ENCODE results near the gene MSRB3. TPM values are rescaled to one million over a fixed set of nuclear protein-coding genes. Genes with fewer than 3 reads are reported as not detected.

MSRB3 gene
- total and polyA plus RNA-seq, 5 donors, result 59.7 to 210 (median 125) TPM

DNA sequence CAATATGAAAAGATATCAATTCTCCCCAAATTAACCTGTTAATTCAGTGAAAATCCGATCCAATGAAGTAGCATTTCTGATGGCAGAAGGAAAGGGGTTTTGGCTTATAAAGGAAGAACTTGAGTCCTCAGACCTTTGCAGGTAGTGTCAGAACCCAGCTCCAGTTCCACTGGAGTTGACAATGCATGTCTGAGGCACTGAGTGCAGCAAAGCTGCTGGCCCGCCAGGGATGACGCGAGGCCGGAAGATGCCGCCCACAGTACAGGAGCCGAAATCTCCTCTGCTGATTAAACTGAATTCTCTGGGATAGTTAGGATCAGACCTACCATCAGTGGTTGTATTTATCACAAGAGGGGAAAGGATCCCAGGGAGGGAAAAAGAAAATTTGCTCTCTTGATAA, 220.7 kb downstream of the MSRB3 start:
- 86% methylated on average over 7 of the region's 7 CpGs for WGBS
- Histone ChIP-seq H3K27ac (ENCODE audit: low read length) (no peak overlapping the region), H3K9me3 (ENCODE audit: control insufficient read depth, low read length) (no peaks in the 10 kb centered on the region), H3K27me3 (ENCODE audit: control insufficient read depth, insufficient read depth) (no peaks in the 10 kb centered on the region), H3K4me1 (ENCODE audit: control insufficient read depth, insufficient read depth, low read length) (peaks cover 3% of the 10 kb centered on the region), H3K4me3 (ENCODE audit: low read length) (no peak overlapping the region)
- no peak for ATAC-seq
- no peak for DNase-seq
- intact Hi-C loops (cut with DNase I), result no loop called here

DNA sequence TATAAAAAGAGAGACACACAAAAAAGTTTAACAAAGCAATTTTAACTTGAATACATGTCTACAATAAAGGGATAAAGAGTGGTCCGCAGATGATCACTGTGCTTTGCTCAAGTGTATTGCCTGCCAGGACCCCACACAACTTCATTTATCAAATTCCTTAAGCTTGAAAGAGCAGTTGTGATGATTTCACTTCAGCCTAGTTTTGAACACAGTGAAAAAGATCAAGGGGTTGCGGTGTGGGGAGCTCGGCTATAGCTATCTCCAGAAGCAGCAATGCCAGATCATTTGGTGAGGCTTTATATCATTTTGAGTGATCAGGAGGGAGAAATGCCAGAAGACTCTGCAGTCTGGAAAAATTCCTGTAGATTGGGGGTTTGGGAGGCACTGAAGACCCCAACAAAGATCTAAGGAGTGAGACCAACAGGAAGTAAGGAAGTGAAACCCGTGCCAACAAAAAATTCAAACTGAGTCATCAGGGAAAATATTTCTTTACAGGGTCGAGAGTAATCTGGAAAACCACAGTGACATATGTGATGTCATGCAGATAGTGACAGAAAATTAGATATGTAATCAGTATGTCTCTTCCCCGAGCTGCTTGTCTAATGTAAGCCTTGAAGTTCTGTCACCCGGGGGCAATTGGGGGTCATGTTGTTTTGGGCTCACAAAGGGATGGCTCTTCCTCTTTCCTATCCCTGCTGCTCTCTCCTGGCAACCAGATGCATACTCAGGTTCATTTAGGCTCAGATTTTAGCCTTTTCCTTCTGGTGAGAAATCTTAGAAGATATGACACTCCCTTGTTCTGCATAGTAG, 221.8 kb downstream of the MSRB3 start:
- intact Hi-C loops (cut with DNase I), result no loop called here
- ATAC-seq, result peak in 1 of 2 donors; percentile 37

DNA sequence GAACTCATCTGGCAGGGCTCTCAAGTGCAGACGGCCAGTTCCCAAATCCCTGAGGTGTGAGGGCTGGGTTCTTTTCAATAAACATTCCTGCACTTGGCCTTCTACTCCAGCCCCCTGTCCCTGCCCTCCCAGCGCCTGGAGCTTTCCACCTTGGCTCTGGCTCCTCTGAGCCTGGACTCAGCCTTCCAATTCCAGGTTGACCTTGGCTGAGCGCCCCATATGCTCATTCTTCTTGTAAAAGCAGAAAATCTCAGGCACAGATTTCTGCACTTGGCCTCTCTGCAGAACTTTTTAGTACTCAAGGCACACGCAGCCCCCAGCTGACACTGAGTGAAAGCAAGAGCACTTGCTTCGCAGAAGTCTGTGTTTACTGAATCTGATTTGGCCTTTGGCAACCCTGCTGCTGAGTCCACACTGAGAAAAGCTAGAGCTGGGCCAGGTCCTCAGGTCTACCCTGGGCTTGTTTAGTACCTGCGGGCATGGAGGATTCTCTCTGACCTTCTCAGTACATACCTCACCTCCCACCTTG, 222.7 kb downstream of the MSRB3 start:
- 35% methylated on average over 6 of the region's 6 CpGs for WGBS
- ATAC-seq, result peak; percentile 88 to 89
- intact Hi-C loops (cut with DNase I), result no loop called here
- Histone ChIP-seq H3K27ac (ENCODE audit: low read length) (no peak overlapping the region), H3K4me1 (ENCODE audit: control insufficient read depth, insufficient read depth, low read length) (peaks cover 4% of the 10 kb centered on the region), H3K27me3 (ENCODE audit: control insufficient read depth, insufficient read depth) (no peaks in the 10 kb centered on the region), H3K9me3 (ENCODE audit: control insufficient read depth, low read length) (no peaks in the 10 kb centered on the region), H3K4me3 (ENCODE audit: low read length) (no peak overlapping the region)
- peak; percentile 74 to 93 (median 90) for DNase-seq

More for the DNA sequence above, 221.8 kb downstream of the MSRB3 start:
- 27% methylated on average over 7 of the region's 7 CpGs for WGBS
- H3K4me3 ChIP-seq (ENCODE audit: low read length), result no peak overlapping the region
- no peak overlapping the region for H3K27ac ChIP-seq (ENCODE audit: low read length)
- H3K9me3 ChIP-seq (ENCODE audit: control insufficient read depth, low read length), result no peaks in the 10 kb centered on the region
- H3K27me3 ChIP-seq (ENCODE audit: control insufficient read depth, insufficient read depth), result no peaks in the 10 kb centered on the region
- no peak for DNase-seq
- H3K4me1 ChIP-seq (ENCODE audit: control insufficient read depth, insufficient read depth, low read length), result peaks cover 3% of the 10 kb centered on the region

DNA sequence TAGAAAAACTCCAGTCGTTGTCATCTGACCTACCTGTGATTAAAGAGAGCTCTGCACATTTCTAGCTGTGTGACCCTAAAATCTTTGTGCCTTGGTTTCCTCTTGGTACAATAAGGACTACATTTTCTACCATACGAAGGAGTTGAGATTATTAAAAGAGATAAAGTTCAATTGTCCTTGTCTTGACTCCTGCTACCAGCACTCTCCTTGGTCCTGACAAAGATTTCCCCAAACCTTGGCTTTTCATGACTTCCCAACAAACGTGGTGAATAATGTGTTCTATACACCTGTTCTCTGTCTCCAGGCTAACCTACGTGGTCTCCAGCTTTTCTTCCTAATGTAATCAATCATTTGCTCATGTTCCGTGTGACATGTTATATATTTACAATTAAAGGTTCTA, 223.5 kb downstream of the MSRB3 start:
- Histone ChIP-seq H3K9me3 (ENCODE audit: control insufficient read depth, low read length) (no peaks in the 10 kb centered on the region), H3K27me3 (ENCODE audit: control insufficient read depth, insufficient read depth) (no peaks in the 10 kb centered on the region), H3K27ac (ENCODE audit: low read length) (no peak overlapping the region), H3K4me3 (ENCODE audit: low read length) (no peak overlapping the region), H3K4me1 (ENCODE audit: control insufficient read depth, insufficient read depth, low read length) (peaks cover 7% of the 10 kb centered on the region)
- ATAC-seq (no peak), DNase-seq (no peak)
- intact Hi-C loops (cut with DNase I), result no loop called here
- 82% methylated on average over 5 of the region's 5 CpGs for WGBS

DNA sequence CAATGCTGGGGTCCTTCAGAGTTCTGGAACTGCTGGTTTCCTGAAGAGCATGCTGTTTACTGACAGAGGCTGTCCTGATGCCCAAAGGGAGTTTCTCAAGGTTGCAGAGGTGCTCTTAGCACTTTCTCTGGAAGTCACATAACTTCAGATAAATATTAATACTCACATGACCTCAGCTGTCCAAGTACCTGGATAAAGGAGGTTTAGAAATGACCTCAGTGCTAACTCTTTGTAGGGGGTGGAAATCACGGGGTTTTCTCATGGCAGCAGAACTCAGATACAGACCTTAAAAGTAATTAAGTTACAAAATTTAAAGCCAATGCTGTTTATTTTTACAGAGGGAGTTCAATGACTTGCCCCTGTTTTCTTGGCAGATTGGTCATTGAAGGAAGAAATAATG, 225.9 kb downstream of the MSRB3 start:
- intact Hi-C loops (cut with DNase I), result no loop called here
- Histone ChIP-seq H3K9me3 (ENCODE audit: control insufficient read depth, low read length) (no peaks in the 10 kb centered on the region), H3K27me3 (ENCODE audit: control insufficient read depth, insufficient read depth) (no peaks in the 10 kb centered on the region), H3K4me3 (ENCODE audit: low read length) (no peak overlapping the region), H3K4me1 (ENCODE audit: control insufficient read depth, insufficient read depth, low read length) (peaks cover 4% of the 10 kb centered on the region), H3K27ac (ENCODE audit: low read length) (no peak overlapping the region)
- WGBS, result 91% methylated on average over 1 of the region's 1 CpG
- no peak for ATAC-seq
- no peak for DNase-seq

DNA sequence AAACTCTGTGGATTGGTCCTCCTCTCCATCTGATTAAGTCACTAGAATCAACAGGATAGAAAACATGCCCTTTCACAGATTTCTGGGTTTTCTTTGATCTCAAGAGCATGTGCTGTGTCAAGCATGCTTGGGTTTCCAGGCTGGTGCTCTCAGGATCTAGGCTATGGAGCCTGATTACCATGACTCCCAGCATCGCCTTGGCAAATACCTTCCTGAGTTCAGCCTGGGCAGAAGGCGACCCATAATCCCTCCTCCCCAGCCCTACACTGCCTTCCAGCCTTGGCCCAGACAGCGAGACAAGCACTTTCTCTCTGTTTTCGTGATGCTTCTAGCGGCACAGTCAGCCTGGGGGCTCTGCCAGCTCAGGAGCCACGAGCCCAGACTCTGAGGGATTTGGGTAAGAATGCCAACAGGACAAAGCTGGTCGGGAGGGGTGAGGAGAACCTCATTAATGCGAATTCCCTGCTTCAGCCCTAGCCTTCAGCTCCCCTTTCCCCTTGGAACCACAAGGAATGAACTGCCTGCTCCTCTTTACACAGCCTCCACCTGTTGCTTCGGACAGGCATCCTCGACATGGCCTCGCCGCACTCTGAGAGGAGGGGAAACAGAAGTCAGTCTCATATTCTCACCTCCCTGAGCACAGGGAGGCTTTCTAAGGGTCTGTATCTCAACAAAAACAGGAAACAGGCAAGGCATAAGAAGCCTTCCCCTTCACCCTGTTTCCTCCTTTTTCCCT, 227.1 kb downstream of the MSRB3 start:
- no peak for ATAC-seq
- H3K4me1 ChIP-seq (ENCODE audit: control insufficient read depth, insufficient read depth, low read length), result peaks cover 4% of the 10 kb centered on the region
- H3K27me3 ChIP-seq (ENCODE audit: control insufficient read depth, insufficient read depth), result no peaks in the 10 kb centered on the region
- H3K9me3 ChIP-seq (ENCODE audit: control insufficient read depth, low read length), result no peaks in the 10 kb centered on the region
- no peak overlapping the region for H3K27ac ChIP-seq (ENCODE audit: low read length)
- WGBS, result 81% methylated on average over 12 of the region's 12 CpGs
- intact Hi-C loops (cut with DNase I), result no loop called here
- no peak overlapping the region for H3K4me3 ChIP-seq (ENCODE audit: low read length)
- no peak for DNase-seq

DNA sequence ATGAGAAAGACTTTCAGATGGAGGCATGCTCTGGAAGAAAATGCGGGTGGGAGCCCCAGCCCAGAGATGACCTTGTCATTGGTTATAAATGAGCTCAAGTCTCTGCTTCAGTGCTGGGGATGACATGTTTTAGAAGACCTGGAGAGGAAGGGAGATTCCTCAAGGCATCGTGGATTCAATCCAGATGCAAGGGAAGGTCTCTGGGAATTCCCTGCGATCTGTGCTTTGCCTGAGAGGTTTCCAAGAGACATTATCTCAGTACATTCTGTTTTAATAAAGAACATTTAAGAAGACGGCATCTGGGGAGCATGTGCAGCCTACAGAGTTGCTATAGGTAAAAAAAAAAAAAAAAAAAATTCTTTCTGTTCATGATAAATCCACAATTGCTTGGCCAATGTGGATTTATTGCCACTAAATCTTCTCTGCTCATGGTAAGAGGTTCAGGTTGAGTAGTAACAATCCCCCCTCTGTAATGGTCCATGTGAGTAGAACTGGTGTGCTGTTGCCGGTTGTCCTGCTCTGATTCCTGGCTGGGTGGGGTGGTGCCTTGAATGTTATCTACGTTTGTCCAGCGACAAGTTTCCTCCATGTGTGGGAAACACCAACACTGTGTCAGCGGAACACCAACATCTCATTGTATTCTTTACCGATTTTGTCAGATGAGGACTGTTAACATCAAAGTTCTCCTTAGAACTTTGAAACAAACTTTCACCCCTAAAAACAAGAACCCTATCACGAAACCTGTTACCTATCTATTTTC, 230.0 kb downstream of the MSRB3 start:
- Histone ChIP-seq H3K9me3 (ENCODE audit: control insufficient read depth, low read length) (no peaks in the 10 kb centered on the region), H3K27me3 (ENCODE audit: control insufficient read depth, insufficient read depth) (no peaks in the 10 kb centered on the region), H3K27ac (ENCODE audit: low read length) (no peak overlapping the region), H3K4me1 (ENCODE audit: control insufficient read depth, insufficient read depth, low read length) (peaks cover 9% of the 10 kb centered on the region), H3K4me3 (ENCODE audit: low read length) (no peak overlapping the region)
- intact Hi-C loops (cut with DNase I), result no loop called here
- 72% methylated on average over 10 of the region's 10 CpGs for WGBS
- ATAC-seq, result peak in 1 of 2 donors; percentile 81
- DNase-seq, result peak in 1 of 3 donors; percentile 25

DNA sequence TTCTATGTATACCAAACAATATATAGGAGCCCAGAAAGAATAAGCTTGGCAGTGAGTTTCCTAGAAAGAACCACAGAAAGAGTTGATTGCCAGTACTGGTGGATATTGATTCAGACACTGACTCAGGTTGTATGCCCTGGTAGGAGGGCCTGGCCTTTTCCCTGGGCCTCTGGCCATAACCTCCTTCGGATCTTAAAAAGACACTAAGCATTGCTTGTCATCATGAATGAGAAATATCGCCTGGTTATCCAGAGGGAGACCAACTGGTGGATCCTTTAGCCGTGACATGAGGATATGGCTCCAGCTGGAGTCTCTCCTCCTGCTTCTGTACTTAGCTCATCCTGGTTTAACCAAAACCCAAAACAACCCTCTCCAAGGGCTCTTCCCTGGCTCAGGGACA, 231.5 kb downstream of the MSRB3 start:
- Histone ChIP-seq H3K9me3 (ENCODE audit: control insufficient read depth, low read length) (no peaks in the 10 kb centered on the region), H3K27me3 (ENCODE audit: control insufficient read depth, insufficient read depth) (no peaks in the 10 kb centered on the region), H3K4me3 (ENCODE audit: low read length) (no peak overlapping the region), H3K4me1 (ENCODE audit: control insufficient read depth, insufficient read depth, low read length) (peaks cover 9% of the 10 kb centered on the region), H3K27ac (ENCODE audit: low read length) (no peak overlapping the region)
- DNase-seq, result no peak
- intact Hi-C loops (cut with DNase I), result no loop called here
- 60% methylated on average over 3 of the region's 3 CpGs for WGBS
- no peak for ATAC-seq

DNA sequence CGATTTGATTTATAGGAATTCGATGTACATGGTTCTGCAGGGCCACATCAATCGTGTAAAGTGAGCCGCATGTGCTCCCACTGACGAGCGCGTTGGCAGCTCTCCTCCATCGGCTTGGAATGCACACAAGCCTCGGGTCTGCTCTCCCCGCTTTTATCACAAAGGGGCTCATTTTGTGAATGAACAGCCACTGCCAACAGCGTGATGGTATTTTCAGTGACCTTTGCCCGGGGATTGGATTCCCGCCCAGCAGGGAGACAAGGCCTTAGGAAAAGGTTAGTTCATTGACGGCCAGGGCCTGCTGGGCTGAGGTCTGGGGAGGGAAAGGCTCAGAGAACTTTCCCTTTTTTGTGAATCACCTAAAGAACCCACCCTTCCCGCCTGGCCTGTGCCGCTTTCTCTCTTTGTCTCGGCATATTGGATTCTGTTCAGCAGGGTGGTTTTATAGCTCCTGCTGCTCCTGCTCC, 232.1 kb downstream of the MSRB3 start:
- H3K27me3 ChIP-seq (ENCODE audit: control insufficient read depth, insufficient read depth), result no peaks in the 10 kb centered on the region
- peaks cover 9% of the 10 kb centered on the region for H3K4me1 ChIP-seq (ENCODE audit: control insufficient read depth, insufficient read depth, low read length)
- H3K9me3 ChIP-seq (ENCODE audit: control insufficient read depth, low read length), result no peaks in the 10 kb centered on the region
- WGBS, result 26% methylated on average over 17 of the region's 17 CpGs
- DNase-seq, result peak; percentile 79 to 85 (median 84)
- ATAC-seq, result peak; percentile 56 to 89
- no peak overlapping the region for H3K27ac ChIP-seq (ENCODE audit: low read length)
- H3K4me3 ChIP-seq (ENCODE audit: low read length), result no peak overlapping the region
- intact Hi-C loops (cut with DNase I), result no loop called here

DNA sequence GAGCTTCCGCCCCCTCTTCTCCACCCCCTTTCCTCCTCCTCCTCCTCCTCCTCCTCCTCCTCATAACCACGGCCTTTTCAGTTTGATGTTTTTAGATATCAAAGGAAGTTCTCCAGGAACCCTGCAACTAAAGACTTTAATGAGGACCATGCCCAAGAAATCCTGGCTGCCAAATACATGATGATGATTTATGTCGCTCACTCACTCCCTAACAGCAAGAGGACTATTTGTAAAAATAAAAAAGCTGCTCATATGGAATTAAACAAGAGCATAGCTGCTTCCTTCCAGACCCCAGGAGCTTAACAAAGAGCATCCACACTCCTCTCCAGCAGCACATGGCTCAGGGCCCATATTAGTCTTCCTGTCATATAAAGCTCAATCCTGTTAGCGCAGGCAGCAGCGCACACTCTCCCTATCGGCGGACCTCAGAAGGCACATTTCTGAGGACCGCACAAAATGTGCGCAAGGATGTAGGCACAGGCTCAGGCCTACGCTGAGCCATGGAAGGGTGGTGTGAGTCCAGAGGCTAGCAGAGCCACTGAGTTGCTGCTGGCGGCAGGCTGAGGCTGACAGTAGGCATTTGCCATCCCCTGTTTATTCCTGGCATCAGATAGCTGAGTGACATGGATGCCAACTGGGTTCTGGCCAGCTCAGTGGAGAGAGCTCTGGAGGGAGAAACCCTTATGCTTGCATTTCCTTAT, 232.8 kb downstream of the MSRB3 start:
- 53% methylated on average over 11 of the region's 11 CpGs for WGBS
- Histone ChIP-seq H3K4me1 (ENCODE audit: control insufficient read depth, insufficient read depth, low read length) (peaks cover 8% of the 10 kb centered on the region), H3K27ac (ENCODE audit: low read length) (no peak overlapping the region), H3K4me3 (ENCODE audit: low read length) (no peak overlapping the region), H3K9me3 (ENCODE audit: control insufficient read depth, low read length) (no peaks in the 10 kb centered on the region), H3K27me3 (ENCODE audit: control insufficient read depth, insufficient read depth) (no peaks in the 10 kb centered on the region)
- intact Hi-C loops (cut with DNase I), result no loop called here
- DNase-seq, result peak; percentile 46 to 75 (median 71)
- ATAC-seq, result peak; percentile 47 to 77
